ENCODE measurements around the gene TVP23C.
"Not testable (repeated sequence)": the region's sequence is repeated elsewhere in the genome, so short reads cannot be mapped to it uniquely, and the experiment has no call there.

TVP23C gene

GRCh38 chr17:15526292-15527218, 36.7 kb downstream of the TVP23C start:
- DNase-seq (ENCODE audit: low read depth in 2 of 2): not testable (repeated sequence)

DNA sequence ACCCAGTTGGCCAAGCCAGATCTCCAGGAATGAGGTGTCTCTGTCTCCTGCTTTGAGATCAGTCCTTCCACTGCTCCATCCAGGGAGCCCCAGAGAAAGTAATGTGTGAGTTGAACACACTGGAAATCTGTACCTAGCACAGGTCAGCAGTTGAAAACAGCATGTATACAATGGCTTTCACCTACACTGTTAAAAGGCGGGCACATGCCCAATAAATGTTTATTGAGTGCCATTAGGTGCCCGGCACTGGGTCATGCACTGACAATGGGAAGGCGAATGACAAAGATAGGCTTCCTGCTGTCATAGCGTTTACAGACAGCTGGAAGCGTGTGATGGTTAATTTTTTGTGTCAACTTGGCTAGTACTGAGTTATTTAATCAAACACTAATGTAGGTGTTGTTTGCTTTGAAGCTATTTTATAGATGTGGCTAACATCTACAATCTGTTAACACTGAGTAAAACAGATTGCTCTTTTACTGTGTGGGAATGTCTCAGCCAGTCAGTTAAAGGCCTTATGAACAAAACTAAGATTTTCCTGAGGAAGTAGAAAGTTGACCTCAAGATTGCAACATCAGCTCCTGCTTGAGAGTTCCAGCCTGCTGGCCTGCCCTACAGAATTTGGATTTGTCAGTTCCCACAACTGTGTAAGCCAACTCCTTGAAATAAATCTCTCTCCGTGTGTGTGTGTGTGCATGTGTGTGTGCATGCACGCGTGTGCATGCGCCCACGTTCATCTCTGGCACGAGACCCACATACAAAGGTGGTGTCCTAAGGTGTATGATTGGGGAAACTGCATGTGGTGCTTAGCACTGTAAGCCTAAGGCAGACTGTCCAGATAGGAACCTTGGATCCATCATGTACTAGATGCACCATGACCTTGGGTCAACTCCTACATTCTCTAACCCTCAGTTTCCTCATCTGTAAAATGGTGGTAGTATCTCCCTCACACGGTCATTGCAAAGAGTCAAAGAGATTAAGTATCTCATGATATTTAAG, 38.0 kb downstream of the TVP23C start:
- not testable (repeated sequence) for DNase-seq (ENCODE audit: low read depth in 2 of 2)

DNA sequence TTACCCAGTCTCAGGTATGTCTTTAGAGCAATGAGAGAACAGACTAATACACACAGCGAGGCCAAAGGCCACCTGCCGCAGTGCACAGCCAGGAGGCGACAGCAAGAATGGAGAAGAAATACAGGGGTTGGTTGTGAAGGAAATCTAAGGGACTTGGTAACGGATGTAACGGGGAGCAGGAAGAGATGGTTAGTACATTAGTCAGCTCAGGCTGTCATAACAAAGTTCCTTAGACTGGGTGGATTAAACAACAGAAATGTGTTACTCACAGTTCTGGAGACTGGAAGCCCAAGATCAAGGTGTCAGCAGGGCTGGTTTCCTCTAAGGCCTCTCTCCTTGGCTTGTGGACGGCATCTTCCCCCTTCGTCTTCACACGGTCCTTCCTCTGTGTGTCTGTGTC, 47.1 kb downstream of the TVP23C start:
- DNase-seq (ENCODE audit: low read depth in 2 of 2): no peak

DNA sequence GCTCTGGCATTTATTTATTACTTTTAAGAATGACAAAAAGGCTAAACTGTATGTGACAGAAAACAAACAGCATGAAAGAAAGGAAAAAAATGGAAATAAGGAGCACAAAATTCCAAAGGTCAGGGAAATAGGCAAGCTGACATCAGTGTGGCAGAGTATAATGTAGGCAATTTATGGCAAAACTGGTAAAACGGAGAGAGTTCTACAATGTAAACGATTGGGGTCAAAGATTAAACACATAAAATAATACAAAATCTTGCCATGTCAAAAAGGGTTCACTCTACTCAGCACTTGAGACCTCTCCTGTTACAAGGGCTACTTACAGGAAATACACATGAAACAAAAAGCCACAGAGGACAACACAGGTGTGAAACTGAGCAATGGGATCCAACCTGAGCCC, 48.8 kb downstream of the TVP23C start:
- no peak for DNase-seq (ENCODE audit: low read depth in 2 of 2)

- DNase-seq (ENCODE audit: low read depth in 2 of 2): no peak
Observed at GRCh38 chr17:15513856-15514459, 49.3 kb downstream of the TVP23C start.

DNA sequence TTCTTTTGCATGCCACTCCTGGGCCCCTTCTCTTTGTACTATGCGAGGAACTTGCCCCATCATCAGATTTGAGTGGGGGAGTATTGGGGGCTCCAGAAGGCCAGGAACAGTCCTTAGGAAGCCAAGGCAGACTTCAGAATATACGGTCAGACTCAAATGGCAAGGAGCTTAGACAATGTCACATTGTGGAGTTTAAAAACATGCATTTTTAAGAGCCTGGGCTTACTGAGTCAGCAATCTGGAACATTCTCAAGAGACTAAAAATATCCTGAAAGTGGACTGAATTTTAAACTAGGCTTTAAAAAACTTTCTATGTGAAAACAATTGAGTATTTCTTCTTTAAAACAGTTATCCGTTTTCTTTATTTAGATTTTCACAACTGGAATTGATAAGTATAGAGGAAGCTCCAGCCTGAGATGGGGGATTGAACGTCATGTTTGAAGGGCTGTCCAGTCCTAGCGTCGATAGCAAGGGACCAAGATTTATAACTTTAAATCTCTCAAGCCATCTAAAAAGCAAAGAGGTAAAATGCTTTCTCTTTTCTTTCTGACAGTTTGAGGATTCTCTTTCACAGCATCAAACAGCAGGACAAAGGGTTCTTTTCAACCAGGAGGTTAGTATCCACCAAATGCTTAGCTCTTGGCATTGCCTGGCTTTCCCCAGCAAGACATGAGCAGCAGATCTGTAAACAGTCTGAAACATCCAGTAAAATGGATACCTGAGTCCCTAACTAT, 50.1 kb downstream of the TVP23C start:
- DNase-seq (ENCODE audit: low read depth in 2 of 2): no peak

DNA sequence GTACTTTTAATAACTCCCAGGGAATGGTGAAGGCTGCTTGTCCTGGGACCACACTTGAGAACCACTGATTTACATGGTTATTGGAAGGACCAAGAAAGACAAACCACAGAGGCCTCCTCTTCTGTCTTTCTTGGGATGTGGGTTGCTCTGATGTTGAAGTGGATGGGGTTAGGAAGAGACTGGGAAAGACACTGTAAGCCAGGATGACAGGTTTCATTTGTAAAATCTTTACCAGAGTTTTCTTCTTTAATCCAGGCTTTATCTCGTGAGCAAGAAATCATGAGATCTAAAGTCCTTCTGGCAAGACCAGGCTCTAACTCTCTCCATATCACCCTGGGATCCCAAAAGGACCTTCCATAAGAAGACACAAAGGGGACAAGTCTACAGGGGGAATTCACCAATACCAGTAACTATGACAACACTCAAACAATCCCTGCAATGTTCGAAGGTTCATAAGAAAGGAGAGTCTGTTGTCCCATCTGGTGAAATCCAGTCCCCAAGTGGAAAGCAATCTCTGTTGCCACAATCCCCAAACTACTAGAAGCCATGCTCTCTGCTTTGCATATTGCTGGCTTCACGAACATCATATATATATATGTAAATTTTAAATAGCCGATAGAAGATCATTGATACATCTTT, 51.1 kb downstream of the TVP23C start:
- no peak for DNase-seq (ENCODE audit: low read depth in 2 of 2)

DNA sequence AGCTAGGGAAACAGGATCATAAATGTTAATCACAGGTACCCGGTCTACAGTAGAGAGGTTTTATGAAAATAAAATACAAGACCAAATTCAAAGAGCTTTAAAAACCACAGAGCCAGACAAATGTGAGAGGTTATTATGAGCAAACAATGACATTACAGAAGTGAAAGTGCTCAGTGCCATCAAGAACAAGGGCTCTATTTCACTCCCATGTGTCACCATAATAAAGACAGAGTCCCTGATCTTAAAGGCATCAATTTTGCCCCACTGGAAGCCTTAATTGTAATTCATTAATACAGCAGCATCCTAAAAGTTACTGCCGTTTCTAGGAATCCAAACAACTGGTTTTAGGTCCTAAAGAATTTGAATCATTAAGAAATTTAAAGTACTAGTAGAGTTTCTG, 52.1 kb downstream of the TVP23C start:
- no peak for DNase-seq (ENCODE audit: low read depth in 2 of 2)

DNA sequence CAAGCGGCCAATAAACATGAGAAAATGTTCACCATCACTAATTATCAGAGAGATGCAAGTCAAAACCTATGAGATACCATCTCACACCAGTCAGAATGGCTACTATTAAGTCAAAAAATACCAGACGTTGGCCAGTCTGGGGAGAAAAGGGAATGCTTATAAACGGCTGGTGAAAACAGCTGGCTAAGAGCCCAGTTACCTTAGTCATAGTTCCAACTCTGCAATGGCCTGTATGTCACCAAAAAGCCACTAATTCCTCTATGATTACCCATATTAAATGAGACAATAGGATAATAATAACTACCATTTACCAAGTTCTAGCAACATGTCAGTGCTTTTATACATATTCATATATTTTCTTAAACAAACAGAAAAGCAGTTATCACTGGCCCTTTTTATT, 52.9 kb downstream of the TVP23C start:
- no peak for DNase-seq (ENCODE audit: low read depth in 2 of 2)

DNA sequence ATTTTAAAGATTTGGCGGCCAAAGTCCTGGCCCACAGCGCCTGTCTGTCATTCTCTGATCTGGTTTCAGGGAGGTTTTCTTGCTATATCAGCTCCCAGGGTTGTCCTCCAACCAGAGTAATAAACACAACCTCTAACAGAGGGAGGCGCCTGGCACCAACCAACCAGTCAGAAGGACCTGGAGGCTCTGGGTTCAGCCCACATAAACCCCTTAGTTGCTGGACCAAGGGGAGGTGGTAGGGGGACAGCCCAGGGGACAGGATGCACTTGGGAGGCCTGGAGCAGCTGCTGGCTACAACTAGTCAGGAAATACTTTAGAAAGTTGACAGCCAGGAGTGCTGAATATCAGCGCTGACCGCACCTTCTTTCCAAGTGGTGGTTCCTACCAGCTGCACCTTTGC, 54.2 kb downstream of the TVP23C start:
- no peak for DNase-seq (ENCODE audit: low read depth in 2 of 2)

- no peak for DNase-seq (ENCODE audit: low read depth in 2 of 2)
Observed at GRCh38 chr17:15508466-15508865, 54.8 kb downstream of the TVP23C start.

- DNase-seq (ENCODE audit: low read depth in 2 of 2): no peak
Observed at GRCh38 chr17:15507896-15508295, 55.4 kb downstream of the TVP23C start.

DNA sequence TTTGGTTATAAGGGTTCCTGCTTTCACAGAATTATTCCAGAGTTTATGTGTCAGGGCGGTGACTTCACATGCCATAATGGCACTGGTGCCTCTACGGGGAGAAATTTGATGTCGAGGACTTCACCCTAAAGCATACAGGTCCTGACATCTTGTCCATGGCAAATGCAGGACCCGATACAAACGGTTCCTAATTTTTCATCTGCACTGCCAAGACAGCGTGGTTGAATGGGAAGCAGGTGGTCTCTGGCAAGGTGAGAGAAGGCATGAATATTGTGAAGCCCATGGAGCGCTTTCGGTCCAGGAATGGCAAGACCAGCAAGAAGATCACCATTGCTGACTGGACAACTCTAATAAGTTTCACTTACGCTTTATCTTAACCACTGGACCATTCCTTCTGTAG, 56.3 kb downstream of the TVP23C start:
- DNase-seq (ENCODE audit: low read depth in 2 of 2): no peak

DNA sequence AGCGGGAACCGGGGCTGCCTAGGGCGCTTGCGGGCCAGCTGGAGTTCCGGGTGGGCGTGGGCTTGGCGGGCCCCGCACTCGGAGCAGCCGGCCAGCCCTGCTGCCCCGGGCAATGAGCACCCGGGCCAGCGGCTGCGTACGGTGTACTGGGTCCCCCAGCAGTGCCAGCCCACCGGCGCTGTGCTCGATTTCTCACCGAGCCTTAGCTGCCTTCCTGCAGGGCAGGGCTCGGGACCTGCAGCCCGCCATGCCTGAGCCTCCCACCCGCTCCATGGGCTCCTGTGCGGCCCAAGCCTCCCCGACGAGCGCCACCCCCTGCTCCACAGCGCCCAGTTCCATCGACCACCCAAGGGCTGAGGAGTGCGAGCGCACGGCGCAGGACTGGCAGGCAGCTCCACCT, 57.6 kb downstream of the TVP23C start:
- DNase-seq (ENCODE audit: low read depth in 2 of 2): not testable (repeated sequence)

GRCh38 chr17:15503731-15504130, 59.6 kb downstream of the TVP23C start:
- no peak for DNase-seq (ENCODE audit: low read depth in 2 of 2)

DNA sequence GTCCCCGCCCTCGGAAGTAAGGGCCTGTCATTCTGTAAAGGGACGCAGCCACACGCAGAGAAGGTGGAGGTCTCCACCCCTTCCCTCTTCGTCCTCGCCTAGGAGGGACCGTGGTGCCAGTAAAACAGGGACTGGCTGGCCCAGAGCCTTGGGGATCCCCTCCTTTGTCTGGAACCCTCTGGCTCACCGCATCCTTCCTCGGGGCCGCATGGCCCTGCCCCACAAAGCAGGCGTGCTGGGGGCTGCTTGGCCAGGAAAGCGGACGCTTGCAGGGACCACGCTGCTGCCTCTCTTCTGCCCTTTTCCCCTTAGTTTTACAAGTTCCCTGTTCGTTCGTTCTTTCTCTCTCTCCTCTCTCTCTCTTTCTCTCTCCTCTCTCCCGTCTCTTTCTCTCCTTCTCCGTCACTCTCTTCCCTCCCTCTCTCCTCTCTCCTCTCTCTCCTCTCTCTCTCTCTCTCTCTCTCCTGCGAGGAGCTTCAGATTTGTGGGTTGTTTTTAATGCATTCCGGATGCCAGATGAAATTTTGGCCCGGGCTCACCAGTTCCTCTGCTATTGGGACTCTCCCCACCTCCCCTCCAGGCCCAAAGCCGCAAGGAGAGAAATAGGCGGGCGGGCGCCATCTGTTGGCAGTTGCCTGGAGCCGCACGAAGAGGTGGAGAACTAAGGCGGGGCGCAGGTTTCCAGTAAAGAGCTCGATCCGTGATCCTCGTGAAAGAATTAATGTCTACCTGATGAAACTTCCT, 60.7 kb downstream of the TVP23C start:
- DNase-seq (ENCODE audit: low read depth in 2 of 2): peak; percentile 23 to 26

DNA sequence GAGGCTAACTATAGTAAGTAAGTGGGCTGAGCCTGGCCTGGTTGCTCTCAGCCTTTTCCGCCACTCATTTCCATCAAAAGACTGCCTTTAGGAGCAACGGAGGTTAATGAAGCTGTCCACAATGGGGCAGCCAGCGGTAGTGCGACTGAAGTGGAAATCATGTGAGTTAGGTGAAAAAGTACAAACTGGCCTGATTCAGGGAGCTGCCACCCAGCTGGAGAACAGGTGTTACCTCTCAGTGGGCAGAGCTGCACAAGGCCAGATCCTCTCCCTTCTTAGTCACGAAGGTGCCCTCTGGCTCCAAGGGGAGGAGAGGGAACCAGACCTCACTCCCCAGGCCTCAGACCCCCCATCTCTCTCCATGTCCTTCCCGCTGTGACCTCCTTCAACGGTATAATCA, 61.5 kb downstream of the TVP23C start:
- DNase-seq (ENCODE audit: low read depth in 2 of 2): no peak

DNA sequence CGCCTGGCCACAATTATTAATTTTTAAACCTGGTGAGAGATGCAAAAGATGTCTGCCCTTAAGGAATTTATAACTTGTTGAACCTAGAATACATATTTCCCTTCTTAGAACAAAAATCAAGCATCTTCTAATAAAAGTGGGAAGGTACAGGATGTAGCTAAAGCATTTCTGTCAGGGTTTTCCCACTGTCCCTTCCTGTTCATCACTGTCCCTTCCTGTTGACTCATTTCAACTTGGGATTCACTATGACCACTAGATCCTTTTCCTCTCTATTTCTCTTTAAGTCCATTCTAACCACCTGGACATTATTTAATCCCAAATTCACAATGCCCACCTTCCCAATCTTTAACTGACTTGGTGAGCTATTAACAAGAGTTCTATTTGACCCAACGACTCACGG, 62.0 kb downstream of the TVP23C start:
- no peak for DNase-seq (ENCODE audit: low read depth in 2 of 2)

GRCh38 chr17:15498107-15498506, 65.2 kb downstream of the TVP23C start:
- no peak for DNase-seq (ENCODE audit: low read depth in 2 of 2)

All from stimulated activated CD8-positive, alpha-beta memory T cell treated with anti-CD3 and anti-CD28 coated beads, Interleukin-15, amount 100 ng/mL, for 4 hours (primary cell).